Activated T-cell treated with anti-CD3 and anti-CD28 coated beads, Interleukin-2, amount 50 U/mL, for 72 hours (primary cell): ENCODE data around the gene ZHX3. TPM values are rescaled to one million over a fixed set of nuclear protein-coding genes. Genes with fewer than 3 reads are reported as not detected.

ENCODE experiments used
- ATAC-seq, 2 donors: fragments of 150-1000 bp; cut with Tn5 transposase; replicated peaks in 1 of 2; 2 replicates each; pipeline ENCODE4 v1.10.0; 2021; ENCODE audit warnings: moderate library complexity in 2 of 2, mild to moderate bottlenecking in 1 of 2
- DNase-seq, 2 donors: peaks; one replicate each; pipeline ENCODE4 v3.0.0; 2021 to 2022; ENCODE audit warnings: mixed read lengths in 1 of 2
- H3K27ac Mint-ChIP-seq: one replicate; pipeline ENCODE4 v1.8.0; 2022; ENCODE audit warnings: mild to moderate bottlenecking, moderate library complexity, mixed read lengths
- H3K27me3 Mint-ChIP-seq: one replicate; pipeline ENCODE4 v1.8.0; 2022; ENCODE audit warnings: low read depth, mixed read lengths
- H3K36me3 Mint-ChIP-seq, 2 donors: one replicate each; pipeline ENCODE4 v1.8.0; 2022; ENCODE audit warnings: mixed read lengths in 2 of 2, mild to moderate bottlenecking in 1 of 2; ENCODE audit not compliant: insufficient read depth in 2 of 2
- H3K4me1 Mint-ChIP-seq: one replicate; pipeline ENCODE4 v1.8.0; 2022; ENCODE audit warnings: low read depth, mixed read lengths
- H3K4me3 Mint-ChIP-seq, 2 donors: one replicate each; pipeline ENCODE4 v1.8.0; 2022; ENCODE audit warnings: mild to moderate bottlenecking in 2 of 2, mixed read lengths in 2 of 2, moderate library complexity in 2 of 2
- H3K9me3 Mint-ChIP-seq, 2 donors: one replicate each; pipeline ENCODE4 v1.8.0; 2022; ENCODE audit warnings: mixed read lengths in 2 of 2
- total RNA-seq, 2 donors: library from RNA; stranded (reverse); gene quantifications; one replicate each; pipeline ENCODE4 v1.2.3, GENCODE V29; 2022

Gene ZHX3
- total RNA-seq, 2 donors from 2014 or later, result 10.2 to 11.5 TPM

DNA sequence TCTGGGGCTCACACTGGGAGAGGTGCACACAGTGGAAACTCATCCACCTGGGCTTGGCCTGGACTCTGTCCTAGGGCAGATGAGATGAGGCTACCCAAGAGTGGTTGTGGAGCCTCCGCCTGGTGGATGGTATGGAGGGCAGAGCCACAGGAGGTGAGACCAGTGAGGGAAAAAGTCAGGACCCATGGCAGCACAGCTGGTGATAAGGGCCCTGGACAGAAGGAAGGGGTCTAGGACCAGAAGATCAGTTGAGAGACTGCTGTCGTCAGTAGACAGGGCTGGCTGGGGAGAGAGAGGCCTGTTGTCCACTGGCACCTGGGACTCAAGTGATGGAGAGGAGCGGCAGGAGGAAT is 150.4 kb downstream of the ZHX3 start:
- no peak overlapping the region for H3K4me3 Mint-ChIP-seq

DNA sequence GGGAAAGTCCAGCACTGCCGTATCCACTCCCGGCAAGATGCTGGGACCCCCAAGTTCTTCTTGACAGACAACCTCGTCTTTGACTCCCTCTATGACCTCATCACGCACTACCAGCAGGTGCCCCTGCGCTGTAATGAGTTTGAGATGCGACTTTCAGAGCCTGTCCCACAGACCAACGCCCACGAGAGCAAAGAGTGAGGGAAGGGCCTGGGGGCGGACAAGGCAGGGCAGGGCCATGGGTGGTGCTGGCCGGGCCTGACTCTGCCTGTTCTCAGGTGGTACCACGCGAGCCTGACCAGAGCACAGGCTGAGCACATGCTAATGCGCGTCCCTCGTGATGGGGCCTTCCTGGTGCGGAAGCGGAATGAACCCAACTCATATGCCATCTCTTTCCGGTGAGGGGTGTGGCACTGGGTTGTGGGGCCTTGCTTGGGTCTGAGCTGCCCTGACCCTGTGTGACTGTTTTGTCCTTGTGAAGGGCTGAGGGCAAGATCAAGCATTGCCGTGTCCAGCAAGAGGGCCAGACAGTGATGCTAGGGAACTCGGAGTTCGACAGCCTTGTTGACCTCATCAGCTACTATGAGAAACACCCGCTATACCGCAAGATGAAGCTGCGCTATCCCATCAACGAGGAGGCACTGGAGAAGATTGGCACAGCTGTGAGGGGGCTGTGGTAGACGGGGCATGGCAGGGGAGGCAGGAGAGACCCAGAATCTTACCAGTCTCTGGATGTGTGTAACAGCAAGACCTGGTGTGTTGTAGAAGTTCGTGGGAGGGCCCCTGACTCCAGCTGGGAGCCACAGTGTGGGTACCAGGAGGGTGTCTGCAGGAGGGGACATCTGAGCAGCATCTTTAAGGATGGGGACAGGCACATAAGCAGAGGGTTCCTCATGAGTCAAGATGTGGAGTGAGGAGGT is 151.1 kb downstream of the ZHX3 start:
- H3K9me3 Mint-ChIP-seq, result no peaks in the 10 kb centered on the region
- H3K27me3 Mint-ChIP-seq, result no peaks in the 10 kb centered on the region
- no peak overlapping the region for H3K4me3 Mint-ChIP-seq
- DNase-seq (no peak), ATAC-seq (no peak)
- peaks cover 19 to 46% of the 10 kb centered on the region in 2 donors for H3K36me3 Mint-ChIP-seq
- peaks cover 45% of the 10 kb centered on the region for H3K4me1 Mint-ChIP-seq
- H3K27ac Mint-ChIP-seq, result peak overlapping the region; percentile 16

More for the DNA sequence above, 150.4 kb downstream of the ZHX3 start:
- Mint-ChIP-seq H3K9me3 (no peaks in the 10 kb centered on the region), H3K27ac (peak overlapping the region; percentile 16), H3K4me1 (peaks cover 43% of the 10 kb centered on the region), H3K36me3 (peaks cover 22 to 48% of the 10 kb centered on the region in 2 donors), H3K27me3 (no peaks in the 10 kb centered on the region)
- no peak for DNase-seq
- ATAC-seq, result no peak

DNA sequence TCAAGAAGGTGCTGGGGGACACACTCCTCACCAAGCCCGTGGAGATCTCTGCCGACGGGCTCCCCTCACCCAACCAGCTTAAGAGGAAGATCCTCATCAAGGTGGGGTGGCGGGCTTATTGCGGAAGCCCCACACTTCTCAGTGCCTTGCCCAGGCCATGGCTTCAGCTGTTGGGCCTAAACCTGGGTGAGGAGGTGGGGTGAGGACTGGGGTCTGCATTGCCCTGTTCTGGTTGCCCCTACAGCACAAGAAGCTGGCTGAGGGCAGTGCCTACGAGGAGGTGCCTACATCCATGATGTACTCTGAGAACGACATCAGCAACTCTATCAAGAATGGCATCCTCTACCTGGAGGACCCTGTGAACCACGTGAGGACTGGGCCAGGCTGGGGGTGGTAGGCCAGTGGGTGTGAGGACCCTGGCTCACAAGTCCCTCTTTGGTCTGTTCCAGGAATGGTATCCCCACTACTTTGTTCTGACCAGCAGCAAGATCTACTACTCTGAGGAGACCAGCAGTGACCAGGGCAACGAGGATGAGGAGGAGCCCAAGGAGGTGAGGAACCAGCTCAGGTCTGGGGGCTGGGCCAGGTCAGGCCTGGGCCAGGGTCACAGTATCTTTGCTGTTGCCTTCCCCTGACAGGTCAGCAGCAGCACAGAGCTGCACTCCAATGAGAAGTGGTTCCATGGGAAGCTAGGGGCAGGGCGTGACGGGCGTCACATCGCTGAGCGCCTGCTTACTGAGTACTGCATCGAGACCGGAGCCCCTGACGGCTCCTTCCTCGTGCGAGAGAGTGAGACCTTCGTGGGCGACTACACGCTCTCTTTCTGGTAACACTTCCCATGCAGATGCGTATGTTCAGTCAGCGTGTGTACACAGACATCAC is 152.3 kb downstream of the ZHX3 start:
- Mint-ChIP-seq H3K36me3 (peaks cover 21 to 46% of the 10 kb centered on the region in 2 donors), H3K9me3 (no peaks in the 10 kb centered on the region), H3K27ac (peak overlapping the region; percentile 67), H3K27me3 (no peaks in the 10 kb centered on the region), H3K4me1 (peaks cover 49% of the 10 kb centered on the region), H3K4me3 (no peak overlapping the region)
- DNase-seq (no peak), ATAC-seq (no peak)

DNA sequence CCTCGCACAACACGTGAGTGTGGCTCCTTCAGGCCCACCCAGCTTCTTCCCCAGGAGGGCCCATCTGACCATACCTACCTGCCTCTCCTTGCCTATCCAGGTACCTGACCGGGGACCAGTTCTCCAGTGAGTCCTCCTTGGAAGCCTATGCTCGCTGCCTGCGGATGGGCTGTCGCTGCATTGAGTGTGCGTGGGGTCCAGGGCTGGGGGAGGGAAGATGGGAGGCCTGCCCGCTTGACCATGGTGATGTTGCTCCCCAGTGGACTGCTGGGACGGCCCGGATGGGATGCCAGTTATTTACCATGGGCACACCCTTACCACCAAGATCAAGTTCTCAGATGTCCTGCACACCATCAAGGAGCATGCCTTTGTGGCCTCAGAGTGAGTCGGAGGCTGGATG is 153.7 kb downstream of the ZHX3 start:
- no peak overlapping the region for H3K4me3 Mint-ChIP-seq
- peaks cover 64% of the 10 kb centered on the region for H3K4me1 Mint-ChIP-seq
- no peak overlapping the region for H3K27ac Mint-ChIP-seq
- peaks cover 26 to 49% of the 10 kb centered on the region in 2 donors for H3K36me3 Mint-ChIP-seq
- no peak for ATAC-seq
- no peaks in the 10 kb centered on the region for H3K27me3 Mint-ChIP-seq
- no peak for DNase-seq
- no peaks in the 10 kb centered on the region for H3K9me3 Mint-ChIP-seq

DNA sequence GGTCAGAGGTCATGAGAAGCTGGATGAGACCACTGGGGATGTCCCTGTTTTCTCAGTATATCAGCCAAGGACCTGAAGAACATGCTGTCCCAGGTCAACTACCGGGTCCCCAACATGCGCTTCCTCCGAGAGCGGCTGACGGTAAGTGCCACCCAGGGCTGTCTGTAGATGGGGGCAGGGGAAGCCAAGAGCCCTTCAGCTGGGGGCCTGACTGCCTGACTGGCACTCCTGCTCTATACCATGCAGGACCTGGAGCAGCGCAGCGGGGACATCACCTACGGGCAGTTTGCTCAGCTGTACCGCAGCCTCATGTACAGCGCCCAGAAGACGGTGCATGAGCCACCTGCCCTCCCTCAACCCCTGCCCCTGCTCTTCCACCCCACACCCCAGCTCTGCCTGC is 155.1 kb downstream of the ZHX3 start:
- H3K27ac Mint-ChIP-seq, result peak overlapping the region; percentile 86
- peaks cover 26 to 48% of the 10 kb centered on the region in 2 donors for H3K36me3 Mint-ChIP-seq
- no peak for ATAC-seq
- no peaks in the 10 kb centered on the region for H3K27me3 Mint-ChIP-seq
- no peaks in the 10 kb centered on the region for H3K9me3 Mint-ChIP-seq
- no peak for DNase-seq
- no peak overlapping the region for H3K4me3 Mint-ChIP-seq
- H3K4me1 Mint-ChIP-seq, result peaks cover 76% of the 10 kb centered on the region

DNA sequence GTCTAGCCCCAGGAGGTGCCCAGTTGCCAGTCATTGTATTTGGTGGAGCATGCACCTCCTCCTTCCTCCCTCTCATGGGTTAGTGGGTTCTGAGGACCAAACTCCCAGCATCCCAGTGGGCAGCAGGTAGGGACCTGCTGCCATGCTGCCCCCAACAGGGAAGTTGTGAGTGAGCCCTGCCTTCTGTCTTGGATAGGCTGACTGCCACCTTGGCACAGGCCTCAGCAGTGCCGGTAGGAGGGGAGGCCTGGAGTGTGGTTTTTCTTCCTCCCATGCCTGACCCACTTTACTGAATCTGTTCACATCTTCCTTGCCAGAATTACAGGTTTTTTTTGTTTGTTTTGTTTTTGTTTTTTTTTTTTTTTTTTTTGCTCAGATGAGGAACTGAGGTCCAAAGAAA is 155.6 kb downstream of the ZHX3 start:
- Mint-ChIP-seq H3K9me3 (no peaks in the 10 kb centered on the region), H3K4me1 (peaks cover 76% of the 10 kb centered on the region), H3K27ac (peak overlapping the region; percentile 86), H3K36me3 (peaks cover 26 to 43% of the 10 kb centered on the region in 2 donors), H3K4me3 (no peak overlapping the region), H3K27me3 (no peaks in the 10 kb centered on the region)
- no peak for DNase-seq
- no peak for ATAC-seq

DNA sequence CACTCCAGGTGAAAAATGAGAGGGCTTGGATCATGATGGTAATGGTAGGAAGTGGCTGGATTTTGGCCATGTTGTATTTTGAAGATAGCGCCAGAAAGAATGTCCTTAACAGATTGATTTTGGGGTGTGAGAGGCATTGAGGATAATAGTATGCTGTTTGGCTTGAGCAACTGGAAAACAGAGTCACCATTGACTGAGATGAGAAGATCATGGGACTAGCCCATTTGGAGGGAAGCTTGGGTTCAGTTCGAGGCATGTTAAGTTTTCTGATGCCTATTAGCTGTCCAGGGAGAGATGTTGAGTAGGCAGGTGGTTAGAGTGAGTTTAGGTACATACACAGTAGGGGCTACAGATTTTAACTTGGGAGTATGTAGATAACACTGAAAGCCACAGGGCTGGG is 156.8 kb downstream of the ZHX3 start:
- Mint-ChIP-seq H3K9me3 (no peaks in the 10 kb centered on the region), H3K36me3 (peaks cover 23 to 34% of the 10 kb centered on the region in 2 donors), H3K27me3 (no peaks in the 10 kb centered on the region), H3K4me3 (no peak overlapping the region), H3K27ac (peak overlapping the region; percentile 43), H3K4me1 (peaks cover 82% of the 10 kb centered on the region)
- no peak for ATAC-seq
- DNase-seq, result no peak

DNA sequence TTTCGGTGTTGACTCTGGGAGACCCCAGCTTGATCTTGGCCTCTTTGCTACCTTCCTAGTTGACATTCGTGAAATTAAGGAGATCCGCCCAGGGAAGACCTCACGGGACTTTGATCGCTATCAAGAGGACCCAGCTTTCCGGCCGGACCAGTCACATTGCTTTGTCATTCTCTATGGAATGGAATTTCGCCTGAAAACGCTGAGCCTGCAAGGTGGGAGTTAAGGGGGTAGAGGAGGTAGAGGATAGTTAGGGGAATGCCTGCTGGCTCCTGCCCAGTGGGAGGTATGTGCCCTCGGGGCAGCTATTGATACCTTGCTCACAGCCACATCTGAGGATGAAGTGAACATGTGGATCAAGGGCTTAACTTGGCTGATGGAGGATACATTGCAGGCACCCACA is 158.0 kb downstream of the ZHX3 start:
- Mint-ChIP-seq H3K27me3 (no peaks in the 10 kb centered on the region), H3K36me3 (peaks cover 22 to 28% of the 10 kb centered on the region in 2 donors), H3K9me3 (no peaks in the 10 kb centered on the region), H3K27ac (peak overlapping the region; percentile 43), H3K4me3 (no peak overlapping the region), H3K4me1 (peaks cover 88% of the 10 kb centered on the region)
- DNase-seq, result no peak
- no peak for ATAC-seq

DNA sequence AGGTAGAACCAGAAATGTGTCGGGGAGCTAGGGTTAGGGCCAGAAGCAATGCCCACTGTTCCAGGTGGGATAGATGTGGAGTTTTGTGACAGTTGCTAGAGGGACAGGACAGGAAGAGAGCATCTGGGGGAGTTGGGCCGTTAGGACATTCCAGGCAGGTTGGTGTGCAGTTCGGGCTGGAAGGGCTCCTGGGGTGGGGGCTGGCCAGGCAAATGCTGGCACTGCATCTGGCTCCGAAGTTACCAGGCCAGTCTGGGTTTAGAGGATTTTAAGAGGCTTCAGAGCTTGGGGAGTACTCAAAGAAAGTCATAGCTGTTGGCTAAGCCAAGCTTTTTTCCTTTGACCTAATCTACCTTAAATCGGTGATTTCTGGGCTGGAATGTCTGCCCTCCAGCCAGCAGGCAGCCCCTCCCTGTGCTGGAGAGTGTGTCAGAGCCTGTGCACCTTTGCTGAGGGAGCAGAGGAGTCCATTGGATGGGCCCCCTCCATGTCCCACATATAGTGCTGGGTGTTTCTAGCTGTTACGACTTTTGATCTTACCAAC is 159.4 kb downstream of the ZHX3 start:
- H3K36me3 Mint-ChIP-seq, result peaks cover 14 to 19% of the 10 kb centered on the region in 2 donors
- no peaks in the 10 kb centered on the region for H3K9me3 Mint-ChIP-seq
- H3K4me1 Mint-ChIP-seq, result peaks cover 91% of the 10 kb centered on the region
- H3K4me3 Mint-ChIP-seq, result peak overlapping the region; percentile 84 to 92
- no peaks in the 10 kb centered on the region for H3K27me3 Mint-ChIP-seq
- ATAC-seq (no peak), DNase-seq (no peak)
- H3K27ac Mint-ChIP-seq, result peak overlapping the region; percentile 97

DNA sequence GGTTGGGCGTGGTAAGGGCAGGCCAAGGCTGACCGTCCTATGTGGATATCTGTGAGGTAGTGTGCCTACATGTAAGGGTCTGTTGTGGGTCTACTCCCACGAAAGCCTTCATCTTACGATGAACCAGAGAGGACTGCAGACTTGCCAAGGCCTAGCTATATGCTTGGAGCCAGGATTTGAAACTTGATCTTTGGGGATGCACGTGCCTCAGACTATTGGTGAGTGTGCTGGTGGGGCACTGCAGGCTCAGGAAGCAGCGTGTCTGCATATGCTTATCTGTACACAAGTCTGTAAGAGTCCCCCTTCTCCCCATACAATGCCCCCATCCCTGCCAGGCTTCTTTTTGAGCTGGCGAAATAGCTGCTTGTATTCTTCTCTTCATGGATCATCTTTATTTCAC is 162.3 kb downstream of the ZHX3 start:
- Mint-ChIP-seq H3K36me3 (peaks cover 5 to 11% of the 10 kb centered on the region in 2 donors), H3K27ac (peak overlapping the region; percentile 38), H3K9me3 (no peaks in the 10 kb centered on the region), H3K4me3 (peak overlapping the region in 1 of 2 donors; percentile 33), H3K4me1 (peaks cover 100% of the 10 kb centered on the region), H3K27me3 (no peaks in the 10 kb centered on the region)
- ATAC-seq (no peak), DNase-seq (no peak)

DNA sequence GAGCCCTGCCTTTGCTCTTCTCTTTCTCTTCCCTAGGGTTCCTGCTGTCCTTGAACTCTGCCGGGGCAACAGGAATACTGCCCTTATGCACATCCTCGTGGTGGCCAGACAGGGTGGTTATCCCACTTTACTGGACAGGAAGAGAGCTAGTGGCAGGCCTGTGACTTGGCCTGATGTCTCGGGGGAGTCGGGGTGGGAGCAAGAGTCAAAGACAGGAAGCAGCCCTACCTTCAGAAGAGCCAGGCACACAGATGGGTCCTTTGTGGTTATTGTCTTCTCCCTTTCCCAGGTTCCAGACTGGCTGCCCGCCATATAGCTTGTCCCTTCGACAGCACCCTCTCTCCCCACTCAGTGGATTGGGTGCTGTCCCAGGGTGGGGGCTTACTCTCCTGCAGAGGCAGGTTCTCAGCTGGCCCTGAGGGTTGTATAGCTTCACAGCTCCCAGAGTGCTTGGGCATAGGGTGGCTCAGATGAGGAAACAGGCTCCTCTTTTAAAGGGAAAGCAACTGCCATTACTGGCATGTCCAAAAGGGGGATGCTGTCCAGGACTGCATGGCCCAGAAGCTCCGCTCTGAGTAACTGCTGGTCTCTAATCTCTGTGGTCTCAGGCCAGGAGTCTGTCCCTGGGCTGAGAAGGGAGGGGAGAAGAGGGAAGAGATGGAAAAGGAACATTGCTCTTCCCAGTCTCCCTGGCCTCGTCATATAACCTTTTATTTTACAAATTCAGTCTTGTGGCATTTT is 162.9 kb downstream of the ZHX3 start:
- Mint-ChIP-seq H3K4me3 (peak overlapping the region; percentile 55 to 60), H3K36me3 (peaks cover 2 to 7% of the 10 kb centered on the region in 2 donors), H3K27ac (peak overlapping the region; percentile 79)

DNA sequence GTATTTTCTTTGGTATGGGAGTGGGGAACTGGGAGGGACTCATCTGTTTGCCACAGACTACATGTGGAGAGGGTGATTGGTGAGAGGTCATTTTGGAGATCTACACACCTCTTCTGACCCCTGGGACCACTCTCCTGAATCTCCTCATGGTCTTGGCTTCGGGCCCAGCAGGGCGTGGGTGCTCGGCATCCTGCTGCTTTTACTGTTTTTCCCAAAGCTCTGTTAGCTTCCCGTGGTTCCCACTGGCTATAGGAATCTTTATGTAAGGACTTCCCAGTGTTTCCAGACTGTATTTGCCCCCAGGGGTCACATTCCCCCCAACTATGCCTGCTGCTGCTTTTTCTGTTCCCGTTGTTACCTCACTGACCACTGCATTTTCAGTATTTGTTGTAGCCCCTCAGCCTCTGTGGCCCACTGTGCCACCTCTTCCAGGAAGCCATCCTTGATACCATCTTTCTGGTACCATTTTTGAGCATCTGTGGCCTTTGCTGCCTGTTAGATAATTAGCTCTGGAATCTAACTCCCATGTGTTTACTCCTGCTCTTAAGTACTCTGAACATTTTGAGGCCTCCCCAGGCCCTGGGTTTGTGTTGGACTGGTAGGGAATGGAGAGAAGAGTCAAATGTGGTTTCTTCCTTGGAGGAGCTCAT is 165.3 kb downstream of the ZHX3 start:
- ATAC-seq, result no peak
- Mint-ChIP-seq H3K36me3 (peaks cover 0 to 5% of the 10 kb centered on the region in 2 donors), H3K4me3 (peak overlapping the region; percentile 43 to 48), H3K4me1 (peaks cover 100% of the 10 kb centered on the region), H3K27ac (peak overlapping the region; percentile 94), H3K27me3 (no peaks in the 10 kb centered on the region), H3K9me3 (no peaks in the 10 kb centered on the region)
- DNase-seq, result no peak

More for the DNA sequence above, 162.9 kb downstream of the ZHX3 start:
- Mint-ChIP-seq H3K4me1 (peaks cover 100% of the 10 kb centered on the region), H3K9me3 (no peaks in the 10 kb centered on the region), H3K27me3 (no peaks in the 10 kb centered on the region)
- ATAC-seq, result no peak
- no peak for DNase-seq
